ENCODE measurements around the gene CP. TPM values are rescaled to one million over a fixed set of nuclear protein-coding genes. Genes with fewer than 3 reads are reported as not detected.
"Not testable (repeated sequence)": the region's sequence is repeated elsewhere in the genome, so short reads cannot be mapped to it uniquely, and the experiment has no call there.

CP gene
- total RNA-seq, 1 experiment from 2014 or later, result 6.8 TPM

DNA sequence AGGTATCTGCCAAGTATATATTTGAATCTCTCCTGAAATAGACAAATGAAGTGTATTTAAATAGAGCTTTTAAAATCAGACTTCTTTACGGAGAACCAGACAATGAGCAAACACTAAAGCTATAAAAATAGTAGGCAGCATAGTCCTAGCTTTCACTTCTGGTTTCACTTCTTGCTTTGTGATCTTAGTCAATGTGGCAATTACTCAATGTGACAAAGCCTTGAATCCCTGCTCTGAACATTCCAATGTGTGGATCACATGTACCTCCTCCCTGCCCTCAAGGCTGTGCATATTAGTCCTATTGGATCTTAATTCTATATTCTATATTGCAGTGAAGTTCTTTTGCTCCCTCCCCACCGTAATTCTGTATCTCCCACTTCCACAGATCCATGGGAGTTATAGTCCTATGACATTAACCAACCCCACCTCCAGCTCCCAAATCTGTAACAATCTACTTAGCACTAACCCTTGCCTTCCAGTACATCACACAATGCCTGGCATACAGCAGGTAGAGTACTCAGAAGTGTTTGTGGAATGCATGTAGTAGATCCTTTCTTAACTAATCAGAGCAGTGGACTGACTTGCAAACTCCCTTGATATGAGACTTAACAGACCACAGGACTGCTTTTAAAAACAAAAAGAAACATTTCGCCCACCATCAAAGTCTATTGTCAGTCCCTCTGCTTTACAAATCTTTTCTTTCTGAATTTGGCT, 24.3 kb upstream of the CP start:
- peak overlapping the region; percentile 12 for H3K4me3 Mint-ChIP-seq (ENCODE audit: unreplicated experiment)
- ChIA-PET POLR2A (interaction anchor here (0.6 to 0.9 kb wide), 2 partner anchors 9 to 117 kb away, joined by 3 to 4 read pairs; partner anchors contain the start of gene HPS3), CTCF (interaction anchor here (0.7 to 1.6 kb wide), 3 partner anchors 10 to 290 kb away, joined by 3 to 10 read pairs (median 6); no protein-coding TSS in a partner anchor)
- H3K36me3 Mint-ChIP-seq (ENCODE audit: insufficient read depth, unreplicated experiment), result no peaks in the 10 kb centered on the region
- Histone ChIP-seq H3K27me3 (replicated peaks; ENCODE audit: control insufficient read depth, insufficient read depth, low read length) (no peaks in the 10 kb centered on the region), H3K4me1 (peaks cover 29% of the 10 kb centered on the region), H3K36me3 (ENCODE audit: control insufficient read depth, insufficient read depth, low read length) (no peaks in the 10 kb centered on the region), H3K9me3 (no peaks in the 10 kb centered on the region; the same call in 1 of the 2 replicates), H3K4me3 (ENCODE audit: low read depth, low read length) (no peak overlapping the region)
- intact Hi-C loops (cut with micrococcal nuclease; ENCODE audit: unreplicated experiment), result loop anchor here (1.0 kb wide), 3 partner anchors 10 to 32 kb away; no protein-coding TSS in a partner anchor
- H3K27ac Mint-ChIP-seq (ENCODE audit: unreplicated experiment), result no peak overlapping the region
- H3K4me1 Mint-ChIP-seq (ENCODE audit: low read depth, unreplicated experiment), result peaks cover 11% of the 10 kb centered on the region
- no TSS peak for BruUV-seq (replicated peaks)
- H3K27me3 Mint-ChIP-seq (ENCODE audit: insufficient read depth, unreplicated experiment), result no peaks in the 10 kb centered on the region
- TF ChIP-seq, protein P1, sequence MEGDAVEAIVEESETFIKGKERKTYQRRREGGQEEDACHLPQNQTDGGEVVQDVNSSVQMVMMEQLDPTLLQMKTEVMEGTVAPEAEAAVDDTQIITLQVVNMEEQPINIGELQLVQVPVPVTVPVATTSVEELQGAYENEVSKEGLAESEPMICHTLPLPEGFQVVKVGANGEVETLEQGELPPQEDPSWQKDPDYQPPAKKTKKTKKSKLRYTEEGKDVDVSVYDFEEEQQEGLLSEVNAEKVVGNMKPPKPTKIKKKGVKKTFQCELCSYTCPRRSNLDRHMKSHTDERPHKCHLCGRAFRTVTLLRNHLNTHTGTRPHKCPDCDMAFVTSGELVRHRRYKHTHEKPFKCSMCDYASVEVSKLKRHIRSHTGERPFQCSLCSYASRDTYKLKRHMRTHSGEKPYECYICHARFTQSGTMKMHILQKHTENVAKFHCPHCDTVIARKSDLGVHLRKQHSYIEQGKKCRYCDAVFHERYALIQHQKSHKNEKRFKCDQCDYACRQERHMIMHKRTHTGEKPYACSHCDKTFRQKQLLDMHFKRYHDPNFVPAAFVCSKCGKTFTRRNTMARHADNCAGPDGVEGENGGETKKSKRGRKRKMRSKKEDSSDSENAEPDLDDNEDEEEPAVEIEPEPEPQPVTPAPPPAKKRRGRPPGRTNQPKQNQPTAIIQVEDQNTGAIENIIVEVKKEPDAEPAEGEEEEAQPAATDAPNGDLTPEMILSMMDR (IDR thresholded peaks at IDR 0.05; ENCODE audit: insufficient read depth in 1 of 2, low read depth in 1 of 2, low read length in 1 of 2, severe bottlenecking in 1 of 2, unreplicated experiment in 1 of 2), result no peak
- no peaks in the 10 kb centered on the region for H3K9me3 Mint-ChIP-seq (ENCODE audit: unreplicated experiment)
- peak in 1 of 2 experiments; percentile 62 for DNase-seq

DNA sequence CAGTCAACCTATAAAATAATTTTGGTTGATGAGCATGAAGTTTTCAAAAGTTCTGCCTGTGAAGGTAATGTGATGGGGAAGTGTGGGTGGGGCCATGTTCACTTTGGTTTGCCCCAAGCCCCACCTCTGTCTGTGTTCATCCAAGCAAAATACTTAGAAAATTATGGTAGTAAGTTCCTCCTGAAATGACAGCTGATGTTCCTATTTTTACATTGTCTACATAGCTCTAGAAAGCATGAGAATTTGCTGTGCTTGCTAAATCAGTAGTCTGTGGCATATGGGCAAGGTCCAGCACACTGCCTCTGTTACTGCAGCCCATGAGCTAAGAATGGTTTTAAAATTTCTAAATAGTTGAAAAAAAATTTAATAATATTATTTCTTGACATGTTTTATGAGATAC, 21.9 kb upstream of the CP start:
- H3K4me1 ChIP-seq, result peaks cover 25% of the 10 kb centered on the region
- DNase-seq, result no peak
- no peak overlapping the region for H3K4me3 ChIP-seq (ENCODE audit: low read depth, low read length)
- H3K27me3 ChIP-seq (replicated peaks; ENCODE audit: control insufficient read depth, insufficient read depth, low read length), result no peaks in the 10 kb centered on the region
- CTCF ChIA-PET, result no interaction called here
- POLR2A ChIA-PET, result no interaction called here
- BruUV-seq (replicated peaks), result no TSS peak
- TF ChIP-seq, protein P1 (IDR thresholded peaks at IDR 0.05; ENCODE audit: insufficient read depth in 1 of 2, low read depth in 1 of 2, low read length in 1 of 2, severe bottlenecking in 1 of 2, unreplicated experiment in 1 of 2), result no peak
- Mint-ChIP-seq H3K9me3 (ENCODE audit: unreplicated experiment) (no peaks in the 10 kb centered on the region), H3K4me1 (ENCODE audit: low read depth, unreplicated experiment) (peaks cover 11% of the 10 kb centered on the region), H3K27ac (ENCODE audit: unreplicated experiment) (no peak overlapping the region), H3K4me3 (ENCODE audit: unreplicated experiment) (no peak overlapping the region), H3K27me3 (ENCODE audit: insufficient read depth, unreplicated experiment) (no peaks in the 10 kb centered on the region), H3K36me3 (ENCODE audit: insufficient read depth, unreplicated experiment) (no peaks in the 10 kb centered on the region)
- no peaks in the 10 kb centered on the region for H3K36me3 ChIP-seq (ENCODE audit: control insufficient read depth, insufficient read depth, low read length)
- intact Hi-C loops (cut with micrococcal nuclease; ENCODE audit: unreplicated experiment), result no loop called here
- H3K9me3 ChIP-seq, result no peaks in the 10 kb centered on the region; the same call in 1 of the 2 replicates

DNA sequence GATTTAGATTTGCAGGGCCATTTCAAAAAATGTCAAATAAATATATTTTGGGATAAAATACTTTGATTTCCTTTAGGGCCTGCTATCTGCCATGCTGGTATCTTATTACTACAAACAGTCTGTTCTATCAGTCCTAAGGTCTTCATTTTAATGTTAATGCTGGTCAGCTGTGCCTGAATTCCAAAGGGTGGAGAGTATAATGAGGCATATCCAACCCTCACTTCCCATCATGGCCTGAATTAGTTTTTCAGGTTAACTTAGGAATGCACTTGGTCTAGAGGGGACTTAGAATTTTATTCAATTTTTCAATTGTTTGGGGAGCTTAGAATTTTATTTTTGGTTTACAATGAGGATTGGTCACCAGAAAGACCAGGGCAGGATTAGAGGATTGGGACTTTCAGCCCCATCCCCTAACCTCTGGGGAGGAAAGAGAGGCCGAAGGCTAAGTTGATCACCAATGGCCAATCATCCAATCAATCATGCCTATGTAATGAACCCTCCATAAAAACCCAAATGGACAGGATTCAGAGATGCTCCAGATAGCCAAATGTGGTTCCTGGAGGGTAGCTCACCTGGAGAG, 17.8 kb upstream of the CP start:
- Histone ChIP-seq H3K4me3 (ENCODE audit: low read depth, low read length) (no peak overlapping the region), H3K36me3 (ENCODE audit: control insufficient read depth, insufficient read depth, low read length) (no peaks in the 10 kb centered on the region), H3K4me1 (peaks cover 23% of the 10 kb centered on the region), H3K27me3 (replicated peaks; ENCODE audit: control insufficient read depth, insufficient read depth, low read length) (no peaks in the 10 kb centered on the region), H3K9me3 (no peaks in the 10 kb centered on the region)
- DNase-seq, result no peak
- TF ChIP-seq, protein P1 (IDR thresholded peaks at IDR 0.05; ENCODE audit: insufficient read depth in 1 of 2, low read depth in 1 of 2, low read length in 1 of 2, severe bottlenecking in 1 of 2, unreplicated experiment in 1 of 2), result no peak
- Mint-ChIP-seq H3K9me3 (ENCODE audit: unreplicated experiment) (peaks cover 9% of the 10 kb centered on the region), H3K27me3 (ENCODE audit: insufficient read depth, unreplicated experiment) (no peaks in the 10 kb centered on the region), H3K4me3 (ENCODE audit: unreplicated experiment) (no peak overlapping the region), H3K36me3 (ENCODE audit: insufficient read depth, unreplicated experiment) (no peaks in the 10 kb centered on the region), H3K4me1 (ENCODE audit: low read depth, unreplicated experiment) (peaks cover 11% of the 10 kb centered on the region), H3K27ac (ENCODE audit: unreplicated experiment) (no peak overlapping the region)
- intact Hi-C loops (cut with micrococcal nuclease; ENCODE audit: unreplicated experiment), result no loop called here
- CTCF ChIA-PET, result no interaction called here
- no TSS peak for BruUV-seq (replicated peaks)
- POLR2A ChIA-PET, result no interaction called here

DNA sequence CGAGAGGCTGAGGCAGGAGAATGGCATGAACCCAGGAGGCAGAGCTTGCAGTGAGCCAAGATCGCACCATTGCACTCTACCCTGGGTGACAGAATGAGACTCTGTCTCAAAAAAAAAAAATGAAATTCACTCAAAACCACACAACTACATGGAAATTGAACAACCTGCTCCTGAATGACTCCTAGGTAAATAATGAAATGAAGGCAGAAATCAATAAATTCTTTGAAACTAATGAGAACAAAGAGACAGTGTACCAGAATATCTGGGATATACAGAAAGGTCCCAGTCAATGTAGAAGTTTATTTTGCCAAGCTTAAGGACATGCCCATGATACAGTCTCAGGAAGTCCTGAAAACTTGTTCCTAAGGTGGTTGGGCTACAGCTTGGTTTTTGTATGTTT, 16.6 kb upstream of the CP start:
- H3K27me3 Mint-ChIP-seq (ENCODE audit: insufficient read depth, unreplicated experiment); POLR2A ChIA-PET; H3K9me3 ChIP-seq; BruUV-seq (replicated peaks); H3K9me3 Mint-ChIP-seq (ENCODE audit: unreplicated experiment); CTCF ChIA-PET; H3K27me3 ChIP-seq (replicated peaks; ENCODE audit: control insufficient read depth, insufficient read depth, low read length); intact Hi-C loops (cut with micrococcal nuclease; ENCODE audit: unreplicated experiment); H3K4me3 Mint-ChIP-seq (ENCODE audit: unreplicated experiment); H3K27ac Mint-ChIP-seq (ENCODE audit: unreplicated experiment); H3K36me3 Mint-ChIP-seq (ENCODE audit: insufficient read depth, unreplicated experiment); H3K4me3 ChIP-seq (ENCODE audit: low read depth, low read length); DNase-seq; H3K36me3 ChIP-seq (ENCODE audit: control insufficient read depth, insufficient read depth, low read length): not testable (repeated sequence)
- H3K4me1 Mint-ChIP-seq (ENCODE audit: low read depth, unreplicated experiment), result peaks cover 11% of the 10 kb centered on the region
- peaks cover 23% of the 10 kb centered on the region for H3K4me1 ChIP-seq
